Muscle of leg (tissue), 11 donors: ENCODE measurements around the gene ULK1. TPM values are rescaled to one million over a fixed set of nuclear protein-coding genes. Genes with fewer than 3 reads are reported as not detected.
A peak's percentile ranks its signal among the peaks of the same experiment; 100 is the strongest.
"Not testable (repeated sequence)": the region's sequence is repeated elsewhere in the genome, so short reads cannot be mapped to it uniquely, and the experiment has no call there.

Source experiments
- DNase-seq: peaks from one replicate; pipeline ENCODE4 v3.0.0; 2013
- H3K27ac ChIP-seq: one replicate; pipeline ENCODE4 v1.5.1; 2013; ENCODE audit warnings: mild to moderate bottlenecking, low read length, control low read depth
- H3K27me3 ChIP-seq: one replicate; pipeline ENCODE4 v1.6.1; 2013; ENCODE audit warnings: low read length; ENCODE audit not compliant: control insufficient read depth, insufficient read depth
- H3K36me3 ChIP-seq: one replicate; pipeline ENCODE4 v1.6.1; 2013; ENCODE audit warnings: low read length; ENCODE audit not compliant: control insufficient read depth, insufficient read depth
- H3K4me1 ChIP-seq: one replicate; pipeline ENCODE4 v1.6.1; 2013; ENCODE audit warnings: low read length; ENCODE audit not compliant: control insufficient read depth, insufficient read depth
- H3K4me3 ChIP-seq: one replicate; pipeline ENCODE4 v1.5.1; 2013; ENCODE audit warnings: low read length, control low read depth
- H3K9me3 ChIP-seq: replicated peaks from 2 replicates; pipeline ENCODE4 v1.6.1; 2013; ENCODE audit warnings: low read depth, low read length; ENCODE audit not compliant: control insufficient read depth
- WGBS: methylation state at CpG from one replicate; pipeline ENCODE4 v1.1.5; 2013; ENCODE audit warnings: missing lambda C conversion rate; ENCODE audit not compliant: insufficient coverage; 5-methylcytosine and 5-hydroxymethylcytosine counted together
- polyA plus RNA-seq, 8 donors: library from polyadenylated mRNA; unstranded; fragments of 120-200 nt; gene quantifications; one replicate each; pipeline versions ENCODE4 v1.2.1 to v1.2.3, GENCODE V29; 2013; ENCODE audit warnings: inconsistent platforms in 1 of 8, low replicate concordance in 1 of 8; ENCODE audit not compliant: insufficient read length in 8 of 8, insufficient read depth in 1 of 8
- total RNA-seq: library from RNA; stranded (reverse); fragments of 120-200 nt; gene quantifications from one replicate; pipeline ENCODE4 v1.2.4, GENCODE V29; 2013

Gene ULK1
- total and polyA plus RNA-seq, 9 donors: 5.1 to 27.7 (median 22.0) TPM

DNA sequence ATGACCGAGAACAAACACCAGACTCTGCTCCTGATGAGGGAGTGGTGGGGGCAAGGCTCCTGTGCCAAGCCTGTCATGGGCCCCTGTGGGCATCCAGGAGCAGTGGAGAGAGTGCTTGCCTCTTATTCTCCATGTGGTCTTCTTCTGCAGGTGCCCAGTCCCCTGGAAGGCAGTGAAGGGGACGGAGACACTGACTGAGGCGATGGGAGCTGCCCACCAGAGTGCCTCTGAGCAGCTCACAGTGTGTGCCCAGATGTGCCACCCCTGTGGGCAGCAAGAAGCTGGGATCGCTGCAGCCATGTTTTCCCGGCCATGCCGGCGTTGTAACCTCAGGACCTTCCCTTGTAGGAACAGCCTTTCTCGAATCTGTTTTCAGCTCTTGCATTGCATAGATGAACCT lies 49.0 kb downstream of the ULK1 start:
- H3K4me1 ChIP-seq: peaks cover 2% of the 10 kb centered on the region
- WGBS: 91% methylated on average over 7 of the region's 8 CpGs
- H3K27ac ChIP-seq: no peak overlapping the region
- peaks cover 50% of the 10 kb centered on the region for H3K36me3 ChIP-seq
- no peaks in the 10 kb centered on the region for H3K27me3 ChIP-seq
- H3K4me3 ChIP-seq: no peak overlapping the region
- H3K9me3 ChIP-seq: no peaks in the 10 kb centered on the region
- no peak for DNase-seq

DNA sequence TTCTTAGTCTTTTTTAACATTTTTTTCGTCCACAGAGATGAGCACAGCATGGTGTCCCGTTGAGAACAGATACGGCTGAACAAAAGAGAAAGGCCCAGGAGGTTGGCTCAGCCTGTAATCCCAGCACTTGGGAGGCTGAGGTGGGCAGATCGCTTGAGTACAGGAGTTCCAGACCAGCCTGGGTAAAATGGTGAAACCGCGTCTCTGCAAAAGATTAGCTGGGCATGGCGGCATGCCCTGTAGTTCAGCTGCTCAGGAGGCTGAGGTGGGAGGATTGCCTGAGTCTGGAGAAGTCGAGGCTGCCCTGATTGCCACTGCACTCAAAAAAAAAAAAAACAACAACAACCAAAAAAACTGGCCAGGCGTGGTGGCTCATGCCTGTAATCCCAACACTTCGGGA lies 49.5 kb downstream of the ULK1 start:
- H3K4me3 ChIP-seq: no peak overlapping the region
- H3K27ac ChIP-seq: no peak overlapping the region
- H3K27me3 ChIP-seq: no peaks in the 10 kb centered on the region
- DNase-seq: no peak
- peaks cover 2% of the 10 kb centered on the region for H3K4me1 ChIP-seq
- peaks cover 49% of the 10 kb centered on the region for H3K36me3 ChIP-seq
- WGBS: 94% methylated on average over 8 of the region's 10 CpGs
- no peaks in the 10 kb centered on the region for H3K9me3 ChIP-seq

DNA sequence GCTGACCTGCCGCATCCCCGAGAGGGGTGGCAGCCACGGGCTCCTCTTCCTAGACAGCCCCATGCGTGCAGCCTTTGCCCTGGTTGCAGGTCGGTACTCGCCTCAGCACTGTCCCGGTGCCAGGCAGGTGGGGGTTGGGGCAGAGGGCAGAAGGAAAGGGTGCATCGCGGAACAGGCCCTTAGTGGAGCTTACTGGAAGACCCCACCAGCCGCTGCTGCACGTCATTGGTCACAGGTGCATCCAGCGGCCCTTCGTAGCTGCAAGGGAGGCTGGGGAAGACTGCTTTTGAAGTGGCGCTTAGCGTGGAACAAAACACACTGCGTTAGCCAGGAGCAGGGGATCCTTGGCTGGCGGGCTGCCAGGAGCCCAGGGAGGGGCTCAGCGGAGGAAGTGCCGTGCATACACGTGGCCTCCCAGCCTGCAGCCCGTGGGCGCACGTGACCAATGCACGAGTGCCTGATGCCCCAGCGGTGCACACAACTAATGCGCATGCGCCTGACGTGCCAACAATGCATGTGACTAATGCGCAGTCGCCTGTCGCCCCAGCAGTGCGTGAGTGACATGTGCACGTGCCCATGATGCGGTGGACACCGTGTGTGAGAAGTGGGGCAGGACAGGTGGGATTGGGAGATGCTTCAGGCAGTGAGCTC lies 50.3 kb downstream of the ULK1 start:
- H3K27me3 ChIP-seq: no peaks in the 10 kb centered on the region
- no peak for DNase-seq
- H3K4me1 ChIP-seq: peaks cover 6% of the 10 kb centered on the region
- 92% methylated on average over 34 of the region's 35 CpGs for WGBS
- no peak overlapping the region for H3K27ac ChIP-seq
- no peak overlapping the region for H3K4me3 ChIP-seq
- H3K9me3 ChIP-seq: no peaks in the 10 kb centered on the region
- peaks cover 43% of the 10 kb centered on the region for H3K36me3 ChIP-seq

DNA sequence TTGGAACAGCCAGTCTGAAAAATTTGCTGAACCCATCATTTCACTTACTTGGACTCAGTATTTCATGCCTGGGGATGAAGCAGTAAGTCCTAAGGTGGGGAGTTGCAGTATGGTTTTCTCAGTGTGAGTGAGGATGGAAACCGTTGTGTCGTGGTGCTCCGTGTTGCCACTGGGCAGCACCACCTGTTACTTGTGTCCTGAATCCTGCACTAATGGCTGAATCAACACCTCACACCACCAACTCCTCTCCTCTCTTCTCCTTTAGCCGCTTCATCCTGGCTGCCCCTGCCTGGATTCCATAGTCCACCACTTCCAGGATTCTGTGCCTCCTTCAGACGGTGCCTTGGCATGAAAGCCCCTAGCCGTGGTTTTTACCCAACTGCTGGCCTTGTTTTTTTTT lies 52.3 kb downstream of the ULK1 start:
- peaks cover 16% of the 10 kb centered on the region for H3K4me1 ChIP-seq
- no peaks in the 10 kb centered on the region for H3K27me3 ChIP-seq
- DNase-seq: no peak
- WGBS: 80% methylated on average over 1 of the region's 6 CpGs
- no peaks in the 10 kb centered on the region for H3K9me3 ChIP-seq
- H3K27ac ChIP-seq: no peak overlapping the region
- H3K4me3 ChIP-seq: no peak overlapping the region
- peaks cover 28% of the 10 kb centered on the region for H3K36me3 ChIP-seq

DNA sequence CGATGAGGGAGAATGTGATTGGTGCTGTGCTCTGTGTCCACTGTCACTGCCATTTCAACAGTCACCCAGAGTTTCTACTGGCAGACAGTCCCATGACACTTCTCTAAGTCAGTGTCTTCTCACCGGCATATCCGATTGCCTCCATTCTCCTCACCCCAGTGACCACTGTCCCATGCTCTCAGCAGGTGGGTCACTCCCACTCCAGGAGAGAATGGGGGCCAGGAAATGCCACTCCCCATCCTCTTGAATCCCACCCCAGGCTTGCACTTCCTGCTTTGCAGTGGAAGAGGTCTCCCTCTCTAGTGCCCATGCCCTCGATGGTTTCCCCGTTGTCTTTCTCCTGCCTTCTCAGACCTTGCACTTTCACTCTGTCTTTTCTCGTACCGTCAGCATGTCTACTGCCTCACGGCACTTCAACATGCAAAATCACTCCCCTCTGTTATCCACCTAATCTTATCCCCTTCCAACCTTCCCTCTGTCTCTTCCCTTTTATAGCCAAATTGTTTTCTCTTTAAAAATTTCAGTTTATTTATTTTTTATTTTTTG lies 53.1 kb downstream of the ULK1 start:
- DNase-seq: no peak
- no peaks in the 10 kb centered on the region for H3K27me3 ChIP-seq
- no peak overlapping the region for H3K4me3 ChIP-seq
- H3K9me3 ChIP-seq: no peaks in the 10 kb centered on the region
- H3K36me3 ChIP-seq: peaks cover 23% of the 10 kb centered on the region
- WGBS: 44% methylated on average over 7 of the region's 8 CpGs
- peaks cover 16% of the 10 kb centered on the region for H3K4me1 ChIP-seq
- H3K27ac ChIP-seq: no peak overlapping the region

DNA sequence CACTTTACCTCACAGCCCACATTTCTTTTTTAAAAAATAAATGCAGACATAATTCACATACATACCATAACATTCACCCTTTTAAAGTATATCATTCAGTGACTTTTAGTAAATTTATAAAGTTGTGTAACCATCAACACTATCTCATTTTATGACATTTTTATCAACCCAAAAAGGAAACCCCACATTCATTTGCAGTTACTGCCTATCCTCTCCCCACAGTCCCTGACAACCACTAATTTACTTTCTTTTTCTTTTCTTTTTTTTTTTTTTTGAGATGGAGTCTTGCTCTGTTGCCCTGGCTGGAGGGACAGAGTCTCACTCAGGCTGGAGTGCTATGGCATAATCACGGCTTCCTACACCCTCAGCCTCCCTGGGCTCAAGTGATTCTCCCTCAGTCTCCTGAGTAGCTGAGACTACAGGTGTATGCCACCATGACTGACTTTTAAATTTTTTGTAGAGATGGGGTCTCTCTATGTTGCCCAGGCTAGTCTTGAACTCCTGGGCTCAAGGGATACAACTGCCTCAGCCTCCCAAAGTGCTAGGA lies 53.8 kb downstream of the ULK1 start:
- WGBS: no CpG with 5 or more reads among the region's 1 CpG
- no peak for DNase-seq
- no peak overlapping the region for H3K27ac ChIP-seq
- H3K36me3 ChIP-seq: peaks cover 16% of the 10 kb centered on the region
- H3K9me3 ChIP-seq: no peaks in the 10 kb centered on the region
- no peak overlapping the region for H3K4me3 ChIP-seq
- peaks cover 16% of the 10 kb centered on the region for H3K4me1 ChIP-seq
- no peaks in the 10 kb centered on the region for H3K27me3 ChIP-seq

DNA sequence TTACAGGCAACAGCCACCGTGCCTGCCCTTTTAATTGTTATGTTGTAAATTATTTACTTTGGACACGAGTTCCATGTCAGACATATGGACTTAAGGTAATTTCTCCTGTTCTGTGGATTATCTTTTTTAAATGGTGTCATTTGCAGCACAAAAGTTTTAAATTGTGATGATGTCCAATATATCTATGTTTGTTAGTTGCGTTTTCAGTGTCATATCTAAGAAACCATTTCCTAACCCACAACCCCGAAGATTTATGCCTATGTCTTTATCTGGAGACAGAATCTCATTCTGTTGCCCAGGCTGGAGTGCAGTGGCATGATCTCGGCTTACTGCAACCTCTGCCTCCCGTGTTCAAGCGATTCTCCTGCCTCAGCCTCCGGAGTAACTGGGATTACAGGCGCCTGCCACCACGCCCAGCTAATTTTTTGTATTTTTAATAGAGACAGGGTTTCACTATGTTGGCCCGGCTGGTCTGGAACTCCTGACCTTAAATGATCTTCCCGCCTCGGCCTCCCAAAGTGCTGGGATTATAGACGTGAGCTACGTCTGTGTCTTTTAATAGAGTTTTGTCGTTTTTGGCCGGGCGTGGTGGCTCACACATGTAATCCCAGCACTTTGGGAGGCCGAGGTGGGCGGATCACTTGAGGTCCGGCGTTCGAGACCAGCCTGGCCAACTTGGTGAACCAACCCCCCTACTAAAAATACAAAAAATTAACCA lies 54.5 kb downstream of the ULK1 start:
- Histone ChIP-seq H3K4me3 (peak overlapping the region; percentile 49), H3K4me1 (peaks cover 16% of the 10 kb centered on the region), H3K36me3 (peaks cover 11% of the 10 kb centered on the region)

DNA sequence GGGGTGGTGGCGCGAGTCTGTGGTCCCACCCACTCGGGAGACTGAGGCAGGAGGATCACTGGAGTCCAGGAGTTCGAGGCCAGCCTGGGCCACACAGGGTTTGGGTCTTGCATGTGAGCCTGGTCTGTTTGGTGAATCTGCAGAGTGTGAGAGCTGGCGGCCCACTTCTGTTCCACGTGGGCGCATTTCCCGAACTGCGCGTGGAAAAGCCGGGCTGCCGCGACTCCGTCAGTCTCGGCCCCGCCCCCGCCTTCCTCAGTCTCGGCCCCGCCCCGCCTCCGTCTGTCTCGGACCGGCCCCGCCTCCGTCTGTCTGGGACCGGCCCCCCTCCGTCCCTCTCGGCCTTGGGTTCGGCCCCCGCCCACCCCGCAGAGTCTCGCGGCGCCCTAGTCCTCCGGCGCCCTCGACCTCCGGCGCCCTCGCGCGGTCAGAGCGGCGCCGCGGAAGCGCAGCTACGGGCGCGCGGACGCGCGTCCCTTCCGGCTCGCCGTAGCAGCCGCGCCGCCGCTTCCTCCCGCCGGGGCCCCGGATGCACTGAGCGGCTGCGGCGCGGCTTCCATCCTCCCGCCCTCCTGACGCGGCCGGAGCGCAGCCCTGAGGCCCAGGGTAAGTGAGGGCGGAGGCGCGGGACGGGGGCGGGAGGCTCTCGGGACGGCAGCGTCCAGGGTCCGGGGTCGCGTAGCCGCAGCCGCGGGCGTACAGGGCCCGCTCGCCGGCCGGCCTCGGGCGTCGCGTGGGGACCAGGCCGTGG lies 55.2 kb downstream of the ULK1 start, which contains the start of gene EP400:
TSS of gene EP400 (plus strand) at position 512 of the 751 bp plus-strand sequence. CDS start 10,678 bp downstream, outside the sequence.
- H3K4me3 ChIP-seq: peak within 1 kb of the TSS; percentile 85
- peak; percentile 98 for DNase-seq
- H3K36me3 ChIP-seq: peaks cover 6% of the 10 kb centered on the region
- H3K4me1 ChIP-seq: peaks cover 16% of the 10 kb centered on the region
- no peaks in the 10 kb centered on the region for H3K9me3 ChIP-seq
- H3K27me3 ChIP-seq: no peaks in the 10 kb centered on the region
- peak within 1 kb of the TSS; percentile 84 for H3K27ac ChIP-seq
- WGBS: 2% methylated on average over 94 of the region's 97 CpGs

More for the DNA sequence above, 54.5 kb downstream of the ULK1 start:
- peak overlapping the region; percentile 84 for H3K27ac ChIP-seq
- not testable (repeated sequence) for H3K27me3 ChIP-seq, DNase-seq, H3K9me3 ChIP-seq
- WGBS: 62% methylated on average over 14 of the region's 23 CpGs

DNA sequence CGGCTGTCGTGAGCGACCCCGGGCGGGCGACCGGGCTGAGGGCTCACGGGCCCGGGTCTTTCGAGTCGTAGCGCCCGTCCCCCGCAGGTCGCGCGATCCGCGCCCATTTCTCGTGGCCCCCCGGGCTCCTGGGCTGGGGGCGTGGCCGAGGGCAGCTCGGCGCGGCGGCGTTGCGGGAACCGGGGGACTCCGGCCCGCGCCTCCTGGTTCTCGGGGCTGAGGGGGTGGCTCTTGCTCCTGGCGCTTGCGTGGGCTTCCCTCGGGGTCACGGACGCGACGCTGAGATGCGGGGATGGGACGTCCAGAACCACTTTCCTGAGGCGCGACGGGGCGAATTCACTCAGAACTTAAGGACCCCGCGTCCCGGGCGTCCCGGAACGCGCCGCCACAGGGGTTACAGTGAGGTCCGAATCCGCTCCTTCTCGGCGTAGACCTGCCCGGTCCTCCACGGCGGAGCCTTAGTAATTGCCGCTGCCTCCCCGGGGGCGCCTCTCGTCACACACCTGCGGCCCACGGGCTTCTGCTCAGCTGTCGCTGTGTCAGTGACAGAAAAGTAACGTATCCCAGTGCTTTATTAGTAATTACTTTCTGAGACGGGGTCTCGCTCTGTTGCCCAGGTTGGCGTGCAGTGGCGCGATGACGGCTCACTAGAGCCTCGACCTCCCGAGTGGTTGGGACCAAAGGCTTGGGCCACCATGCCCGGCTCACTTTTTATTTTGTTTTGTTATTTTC lies 55.9 kb downstream of the ULK1 start:
- Histone ChIP-seq H3K4me3 (peak overlapping the region; percentile 85), H3K9me3 (no peaks in the 10 kb centered on the region), H3K27ac (peak overlapping the region; percentile 59), H3K36me3 (no peaks in the 10 kb centered on the region), H3K4me1 (peaks cover 16% of the 10 kb centered on the region), H3K27me3 (no peaks in the 10 kb centered on the region)
- under 1% methylated on average over 76 of the region's 79 CpGs for WGBS
- peak; percentile 46 for DNase-seq
